ENCODE results near the gene GOLGA5.
"Not testable (repeated sequence)": the region's sequence is repeated elsewhere in the genome, so short reads cannot be mapped to it uniquely, and the experiment has no call there.

GOLGA5 gene

DNA sequence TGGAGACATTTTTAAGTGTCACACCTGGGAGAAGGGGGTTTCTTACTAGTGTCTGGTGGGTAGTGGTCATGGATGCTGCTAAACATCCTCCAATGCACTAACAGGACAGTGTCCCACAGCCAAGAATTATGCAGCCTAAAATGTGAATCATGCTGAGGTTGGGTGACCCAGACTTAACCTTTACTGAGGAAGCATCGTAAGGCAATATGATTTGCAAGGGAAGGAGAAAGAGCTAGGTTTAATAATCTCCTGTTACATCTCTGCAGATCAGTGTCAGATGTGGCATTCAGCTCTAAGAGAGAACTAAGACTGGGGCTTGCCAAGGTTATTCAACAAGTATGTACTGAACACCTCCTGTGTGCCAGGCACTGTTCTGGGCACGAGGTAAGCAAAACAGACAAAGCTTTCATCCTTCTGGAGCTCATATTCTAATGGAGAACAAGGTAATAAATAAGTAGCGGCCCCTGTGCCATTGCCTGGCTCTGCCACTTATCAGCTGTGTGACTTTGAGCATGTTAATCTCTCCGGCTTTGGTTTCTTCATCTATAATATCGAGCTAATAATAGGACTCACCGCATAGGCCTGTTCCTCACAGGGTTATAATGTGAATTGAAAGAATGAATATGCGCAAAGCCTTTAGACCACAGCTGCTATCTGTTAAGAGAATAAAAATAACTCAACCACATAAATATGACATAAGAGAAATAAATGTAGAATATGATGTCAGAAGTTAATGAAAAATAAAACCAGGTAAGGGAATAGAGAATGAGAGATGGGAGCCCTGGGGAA is 13.5 kb upstream of the GOLGA5 start:
- DNase-seq, result no peak

- no peak for DNase-seq
Measured at GRCh38 chr14:92781350-92781749, 12.8 kb upstream of the GOLGA5 start.

DNA sequence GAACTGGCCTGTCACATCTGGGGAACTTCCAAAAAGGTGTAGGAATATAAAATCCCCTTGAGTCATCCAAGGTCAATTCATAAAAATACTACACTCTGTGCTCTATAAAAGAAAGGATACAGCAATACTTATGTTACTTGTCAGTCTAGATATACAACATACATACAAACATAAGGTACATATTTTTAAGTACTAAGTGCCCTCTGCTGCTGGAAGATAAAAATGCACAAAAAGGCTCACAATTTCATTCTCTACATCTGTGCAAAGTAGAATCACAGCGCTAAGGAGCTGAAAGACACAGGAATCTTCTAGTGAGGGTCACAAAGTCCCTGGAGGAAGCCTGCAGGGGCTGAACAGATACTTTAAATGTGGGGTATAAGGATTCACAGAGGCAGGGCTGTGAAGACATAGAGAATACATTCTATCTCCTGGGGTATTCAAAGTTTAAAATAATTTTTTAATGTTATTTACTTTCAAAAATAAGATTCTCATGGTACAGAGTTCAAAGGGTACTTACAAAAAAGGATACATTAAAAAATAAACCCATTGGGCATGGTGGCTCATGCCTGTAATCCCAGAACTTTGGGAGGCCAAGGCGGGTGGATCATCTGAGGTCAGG is 10.2 kb upstream of the GOLGA5 start:
- DNase-seq, result peak; percentile 69

GRCh38 chr14:92785667-92786426 is 8.3 kb upstream of the GOLGA5 start:
- DNase-seq, result no peak

DNA sequence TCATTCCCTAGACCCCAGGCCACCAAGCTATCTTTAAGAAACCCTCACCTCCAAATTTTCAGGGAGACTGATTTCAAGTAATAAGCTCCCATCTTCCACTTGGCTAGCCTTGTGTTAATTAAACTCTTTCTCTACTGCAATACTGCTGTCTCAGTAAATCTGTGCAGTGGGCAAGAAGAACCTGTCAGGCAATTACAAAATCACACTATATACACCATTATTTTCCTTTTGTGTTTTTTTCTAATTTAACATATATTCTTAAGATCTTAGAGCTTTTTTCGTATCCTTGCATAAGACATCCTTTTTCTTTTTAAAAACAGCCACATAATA is 7.7 kb upstream of the GOLGA5 start:
- no peak for DNase-seq

DNA sequence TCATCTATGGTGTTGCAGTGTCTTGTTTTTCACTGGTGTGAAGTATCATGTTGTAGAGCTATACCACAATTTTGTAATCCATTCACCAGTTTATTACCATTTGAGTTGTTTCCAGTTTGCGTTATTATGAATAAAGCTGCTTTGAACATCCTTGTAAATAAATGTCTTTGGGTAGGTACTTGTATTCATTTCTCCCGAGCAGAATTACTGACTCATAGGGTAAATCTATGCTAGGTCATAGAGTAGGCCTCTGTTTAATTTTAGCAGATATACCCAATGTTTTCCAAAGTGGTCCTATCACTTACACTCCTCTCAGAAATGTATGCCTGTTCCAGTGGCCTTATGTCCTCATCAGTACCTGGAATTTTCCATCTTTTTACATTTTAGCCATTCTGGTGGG is 6.6 kb upstream of the GOLGA5 start:
- DNase-seq, result no peak

GRCh38 chr14:92789457-92790089 is 4.5 kb upstream of the GOLGA5 start:
- no peak for DNase-seq

DNA sequence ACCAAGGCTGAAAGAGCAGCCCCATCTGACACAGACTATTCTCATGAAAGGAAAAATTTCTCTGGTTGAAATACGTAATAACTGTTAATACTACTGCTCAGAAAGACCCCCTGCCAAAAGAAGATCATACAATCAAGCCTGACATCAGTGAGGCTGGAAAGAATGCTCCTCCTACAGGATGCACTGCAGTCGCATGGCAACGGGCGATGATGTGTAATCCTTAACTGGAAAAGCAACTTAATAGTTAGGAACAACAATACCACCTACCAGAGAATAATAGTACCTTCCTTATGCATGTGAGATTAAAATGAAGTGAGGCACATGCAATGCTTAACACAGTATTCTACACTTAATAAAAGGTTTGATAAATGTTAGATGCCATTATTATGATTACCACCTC is 1.2 kb upstream of the GOLGA5 start:
- no peak for DNase-seq

DNA sequence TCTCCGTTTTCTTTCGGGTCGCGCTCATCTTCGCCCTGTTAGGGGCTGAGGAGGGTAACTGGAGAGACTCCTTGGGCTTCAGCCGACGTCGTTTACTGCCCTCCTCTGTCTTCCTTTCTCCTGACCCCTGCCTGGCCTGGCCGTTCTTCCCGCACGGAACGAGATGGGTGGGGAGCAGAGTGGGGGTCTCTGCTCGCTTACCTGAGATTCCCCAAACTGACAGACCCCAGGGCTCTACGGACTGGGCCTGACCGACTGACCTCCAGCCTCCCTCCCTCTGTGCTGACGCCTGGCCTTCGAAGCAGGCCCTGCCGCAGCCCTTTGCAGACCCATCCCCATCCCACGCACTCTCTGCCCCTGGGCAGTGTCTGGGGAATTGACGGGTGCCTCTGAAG is 439 bp downstream of the GOLGA5 start:
- no peak for DNase-seq

DNA sequence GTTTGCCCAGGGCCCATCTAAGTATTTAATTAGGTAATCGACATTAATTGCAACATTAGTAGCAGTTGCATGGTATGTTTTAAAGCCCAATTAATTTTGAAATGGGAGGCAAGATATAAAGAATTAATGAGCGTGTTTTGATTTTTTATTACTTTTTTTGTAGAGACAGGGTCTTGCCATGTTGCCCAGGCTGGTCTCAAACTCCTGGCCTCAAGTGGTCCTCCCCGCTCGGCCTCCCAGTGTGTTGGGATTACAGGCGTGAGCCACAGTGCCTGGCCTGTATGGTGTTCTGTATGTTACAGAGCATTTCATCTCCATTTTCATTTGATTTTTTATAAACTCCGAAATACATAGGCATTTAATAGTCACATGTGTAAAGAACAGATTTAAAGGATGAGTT is 856 bp downstream of the GOLGA5 start:
- no peak for DNase-seq

DNA sequence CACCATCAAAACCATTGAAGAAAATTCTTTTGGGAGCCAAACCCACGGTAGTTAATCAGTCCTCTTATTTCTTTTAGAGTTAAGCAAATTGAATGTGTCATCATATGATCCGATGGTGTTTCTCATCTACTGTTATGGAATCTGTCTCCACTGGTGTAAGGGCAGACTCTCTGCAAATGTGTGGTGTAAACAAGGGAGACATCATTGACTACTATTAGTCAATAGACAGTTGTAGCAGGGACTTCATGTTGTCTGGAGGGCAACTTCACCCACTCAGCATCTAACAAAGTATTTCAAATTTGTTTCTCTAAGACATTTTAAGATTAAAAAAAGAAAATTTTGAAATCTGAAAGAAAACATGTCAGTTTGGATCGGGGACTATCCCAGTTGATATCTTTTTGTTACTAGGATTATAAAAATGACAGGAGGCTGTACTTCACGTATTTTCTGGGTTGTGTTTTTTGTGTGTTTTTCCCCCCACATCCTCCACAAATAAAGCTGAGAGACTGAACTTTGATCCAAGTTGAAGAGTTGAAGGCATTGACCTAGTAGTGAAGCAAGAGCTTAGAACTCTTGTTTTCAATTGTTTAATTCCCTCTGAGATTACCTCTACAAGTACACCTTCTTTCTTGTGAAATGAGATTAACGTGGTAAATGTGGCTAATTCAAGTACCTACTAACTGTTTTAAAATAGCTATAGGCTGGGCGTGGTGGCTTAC is 4.0 kb downstream of the GOLGA5 start:
- no peak for DNase-seq

GRCh38 chr14:92798811-92799210 is 4.7 kb downstream of the GOLGA5 start:
- no peak for DNase-seq

GRCh38 chr14:92800012-92800411 is 5.9 kb downstream of the GOLGA5 start:
- DNase-seq, result no peak

- no peak for DNase-seq
Measured at GRCh38 chr14:92800525-92800924, 6.4 kb downstream of the GOLGA5 start.

- DNase-seq, result no peak
Measured at GRCh38 chr14:92801917-92802316, 7.8 kb downstream of the GOLGA5 start.

DNA sequence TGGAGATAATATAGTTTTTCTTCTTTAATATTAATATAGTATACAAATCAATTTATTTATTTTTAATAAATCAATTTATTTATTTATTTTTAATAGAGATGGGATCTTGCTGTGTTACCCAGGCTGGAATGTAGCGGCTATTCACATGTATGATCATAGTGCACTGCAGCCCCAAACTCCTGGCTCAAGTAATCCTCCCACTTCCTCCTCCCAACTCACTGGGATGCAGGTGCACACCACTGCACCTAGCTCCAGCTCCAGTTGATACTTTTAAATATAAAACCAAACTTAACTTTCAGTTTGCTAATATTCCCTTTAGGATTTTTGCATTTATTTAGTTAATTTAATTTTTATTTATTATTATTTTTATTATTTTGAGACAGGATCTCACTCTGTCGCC is 8.6 kb downstream of the GOLGA5 start:
- no peak for DNase-seq

DNA sequence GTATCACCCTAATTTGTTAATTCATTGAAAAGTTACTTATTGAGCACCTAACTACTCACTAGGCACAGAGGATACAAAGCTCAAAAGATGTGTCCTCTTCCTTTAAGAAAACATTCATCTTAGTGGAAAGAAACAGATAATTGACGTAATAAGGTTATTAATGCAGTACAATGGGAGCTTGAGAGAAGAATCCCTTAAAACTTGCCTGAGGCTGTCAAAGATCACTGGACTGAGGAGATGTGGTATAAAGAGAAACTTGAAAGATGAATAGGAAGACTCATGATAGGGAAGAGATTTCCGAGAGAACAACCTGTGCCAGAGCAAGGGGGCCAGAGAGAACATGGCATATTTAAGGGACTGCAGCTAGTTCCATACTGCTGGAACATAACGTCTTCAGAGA is 19.1 kb downstream of the GOLGA5 start:
- DNase-seq, result no peak

DNA sequence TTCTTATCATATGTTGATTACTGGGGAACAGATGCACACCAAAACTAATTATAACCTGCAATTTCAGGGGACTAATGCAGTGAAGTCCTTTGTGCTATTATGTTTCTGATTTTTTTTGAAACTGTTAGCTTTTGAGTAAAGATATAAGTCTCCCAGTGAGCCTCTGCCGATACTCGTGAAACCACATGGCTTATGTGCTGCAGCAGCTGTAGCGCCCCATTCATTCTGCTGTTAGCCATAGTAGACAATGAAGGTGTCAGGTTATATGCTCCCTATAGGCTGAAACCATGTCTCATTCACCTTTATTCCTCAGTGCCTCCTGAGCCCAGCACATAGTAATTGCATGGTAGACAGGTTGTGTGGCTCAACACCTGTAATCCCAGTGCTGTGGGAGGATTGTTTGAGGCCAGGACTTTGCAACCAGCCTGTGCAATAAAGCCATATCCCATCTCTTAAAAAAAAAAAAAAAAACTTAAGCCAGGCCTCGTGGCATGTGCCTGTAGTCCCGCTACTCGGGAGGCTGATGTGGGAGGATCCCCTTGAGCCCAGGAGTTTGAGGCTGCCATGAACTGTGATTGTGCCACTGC is 25.0 kb downstream of the GOLGA5 start:
- no peak for DNase-seq

DNA sequence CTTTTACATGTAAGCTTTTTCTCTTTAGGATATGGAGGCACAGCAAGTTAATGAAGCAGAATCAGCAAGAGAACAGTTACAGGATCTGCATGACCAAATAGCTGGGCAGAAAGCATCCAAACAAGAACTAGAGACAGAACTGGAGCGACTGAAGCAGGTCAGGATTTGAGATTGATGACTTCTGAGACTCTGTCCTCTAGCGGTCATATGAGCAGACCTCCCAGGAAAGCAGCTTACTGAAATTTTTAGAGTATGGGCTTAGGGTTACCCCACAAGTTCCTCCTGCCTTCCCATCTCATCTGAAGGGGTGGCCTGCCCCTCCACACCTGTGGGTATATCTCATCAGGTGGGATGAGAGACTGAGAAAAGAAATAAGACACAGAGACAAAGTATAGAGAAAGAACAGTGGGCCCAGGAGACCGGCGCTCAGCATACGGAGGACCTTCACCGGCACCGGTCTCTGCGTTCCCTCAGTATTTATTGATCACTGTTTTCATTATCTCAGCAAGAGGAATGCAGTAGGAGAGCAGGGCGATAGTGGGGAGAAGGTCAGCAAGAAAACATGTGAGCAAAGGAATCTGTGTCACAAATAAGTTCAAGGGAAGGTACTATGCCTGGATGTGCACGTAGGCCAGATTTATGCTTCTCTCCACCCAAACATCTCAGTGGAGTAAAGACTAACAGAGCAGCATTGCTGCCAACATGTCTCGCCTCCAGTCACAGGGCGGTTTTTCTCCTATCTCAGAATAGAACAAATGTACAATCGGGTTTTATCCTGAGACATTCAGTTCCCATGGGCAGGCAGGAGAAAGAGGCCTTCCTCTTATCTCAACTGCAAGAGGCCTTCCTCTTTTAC is 25.8 kb downstream of the GOLGA5 start:
- not testable (repeated sequence) for DNase-seq

DNA sequence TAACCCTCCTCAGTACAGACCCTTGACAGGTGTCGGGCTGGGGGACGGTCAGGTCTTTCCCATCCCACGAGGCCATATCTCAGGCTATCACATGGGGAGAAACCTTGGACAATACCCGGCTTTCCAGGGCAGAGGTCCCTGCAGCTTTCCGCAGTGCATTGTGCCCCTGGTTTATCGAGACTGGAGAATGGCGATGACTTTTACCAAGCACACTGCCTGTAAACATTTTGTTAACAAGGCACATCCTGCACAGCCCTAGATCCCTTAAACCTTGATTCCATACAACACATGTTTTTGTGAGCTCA is 26.4 kb downstream of the GOLGA5 start:
- DNase-seq, result not testable (repeated sequence)

DNA sequence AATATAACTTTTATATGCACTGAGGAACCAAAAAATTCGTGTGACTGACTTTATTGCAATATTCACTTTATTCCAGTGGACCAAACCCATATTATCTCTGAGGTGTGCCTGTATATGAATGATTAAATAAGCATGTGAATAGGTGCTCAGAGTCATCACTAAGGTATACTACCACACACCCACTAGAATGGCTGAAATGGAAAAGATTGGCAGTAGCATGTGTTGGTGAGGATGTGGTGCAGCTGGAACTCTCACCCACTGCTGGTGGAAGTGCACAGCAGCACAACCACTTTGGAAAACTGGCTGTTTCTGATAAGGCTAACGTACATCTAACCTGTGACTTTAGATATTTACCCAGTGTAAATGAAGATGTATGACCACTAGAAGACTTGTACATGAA is 36.8 kb downstream of the GOLGA5 start:
- no peak for DNase-seq

- no peak for DNase-seq
Measured at GRCh38 chr14:92832137-92832700, 38.1 kb downstream of the GOLGA5 start.

Measured in NCI-H2081 treated with DMSO at 0.1 percent for 48 hours (cell line).